Activated gamma-delta T cell treated with Interleukin-2 at 50 U/mL for 16 hours (primary cell): ENCODE results near the gene AMDHD2.
"Not testable (repeated sequence)": the region's sequence is repeated elsewhere in the genome, so short reads cannot be mapped to it uniquely, and the experiment has no call there.

Experiments used
- DNase-seq: peaks from one replicate; pipeline ENCODE4 v3.0.0-alpha.2; 2020

AMDHD2 gene

GRCh38 chr16:2518823-2519710, 1.1 kb upstream of the AMDHD2 start:
- no peak for DNase-seq

GRCh38 chr16:2519711-2520080, 475 bp upstream of the AMDHD2 start:
- no peak for DNase-seq

- DNase-seq, result peak; percentile 63
Measured at GRCh38 chr16:2520784-2521531, 787 bp downstream of the AMDHD2 start.

- no peak for DNase-seq
Measured at GRCh38 chr16:2523801-2524231, 3.6 kb downstream of the AMDHD2 start.

GRCh38 chr16:2524339-2524938, 4.3 kb downstream of the AMDHD2 start:
- no peak for DNase-seq

- no peak for DNase-seq
Measured at GRCh38 chr16:2526135-2526534, 6.0 kb downstream of the AMDHD2 start.

GRCh38 chr16:2527071-2527783, 7.1 kb downstream of the AMDHD2 start:
- no peak for DNase-seq

GRCh38 chr16:2527784-2528100, 7.6 kb downstream of the AMDHD2 start:
- DNase-seq, result no peak

GRCh38 chr16:2528161-2529060, 8.2 kb downstream of the AMDHD2 start:
- no peak for DNase-seq

- DNase-seq, result no peak
Measured at GRCh38 chr16:2529061-2529931, 9.1 kb downstream of the AMDHD2 start.

- no peak for DNase-seq
Measured at GRCh38 chr16:2529961-2530628, 9.9 kb downstream of the AMDHD2 start.

GRCh38 chr16:2530629-2531318, 10.6 kb downstream of the AMDHD2 start:
- DNase-seq, result no peak

GRCh38 chr16:2531371-2531695, 11.2 kb downstream of the AMDHD2 start, which contains the start of gene CEMP1:
Gene CEMP1, minus strand, starts transcription at chr16:2531408. Its CDS starts 335 bp downstream, at chr16:2531073.
- DNase-seq, result no peak

GRCh38 chr16:2531696-2532493, 11.7 kb downstream of the AMDHD2 start:
- peak; percentile 97 for DNase-seq

GRCh38 chr16:2532494-2533141, 12.4 kb downstream of the AMDHD2 start:
- peak; percentile 49 for DNase-seq

- not testable (repeated sequence) for DNase-seq
Measured at GRCh38 chr16:2533142-2533755, 13.1 kb downstream of the AMDHD2 start.

GRCh38 chr16:2533912-2534311, 13.7 kb downstream of the AMDHD2 start:
- DNase-seq, result no peak

- DNase-seq, result not testable (repeated sequence)
Measured at GRCh38 chr16:2534335-2534734, 14.2 kb downstream of the AMDHD2 start.
